PC-9 (cell line): ENCODE measurements around the gene FAM227A. TPM values are rescaled to one million over a fixed set of nuclear protein-coding genes. Genes with fewer than 3 reads are reported as not detected.

Source experiments
- BruUV-seq: library from RNA; stranded (reverse); fragments of 400-500 nt; replicated peaks from 2 replicates; lab custom pipeline; 2021; lab: Mats Ljungman, UMichigan
- CTCF ChIA-PET: fragments of 300-600 bp; sonication (Branson Sonifier 250); formaldehyde crosslinking; loops from one replicate; lab custom pipeline; 2022; ENCODE audit warnings: antibody characterized with exemption; lab: Charles Lee
- POLR2A ChIA-PET: fragments of 300-600 bp; sonication (Branson Sonifier 250); formaldehyde crosslinking; loops from one replicate; lab custom pipeline; 2022; ENCODE audit warnings: antibody characterized with exemption; ENCODE audit not compliant: unreplicated experiment; lab: Charles Lee
- DNase-seq, 2 experiments: peaks; one replicate each; pipeline versions ENCODE4 v3.0.0 to v3.0.0-alpha.2; 2015 to 2022; ENCODE audit warnings: mixed read lengths in 1 of 2
- H2AFZ ChIP-seq: fragments of 200-600 bp; sonication (generic); 2 replicates; pipeline ENCODE4 v1.8.1; 2017; ENCODE audit warnings: antibody characterized with exemption
- H3F3A ChIP-seq: fragments of 200-600 bp; sonication (generic); 2 replicates; pipeline ENCODE4 v1.8.1; 2017; ENCODE audit warnings: antibody characterized with exemption, mild to moderate bottlenecking, low read depth; ENCODE audit not compliant: insufficient read depth
- H3K27ac ChIP-seq: fragments of 200-600 bp; sonication (generic); 2 replicates; pipeline ENCODE4 v1.6.1; 2016; ENCODE audit warnings: mixed run types
- H3K27me3 ChIP-seq: fragments of 200-600 bp; sonication (generic); 2 replicates; pipeline ENCODE4 v1.6.1; 2016; ENCODE audit warnings: low read depth, mixed run types; ENCODE audit not compliant: insufficient read depth
- H3K36me3 ChIP-seq: fragments of 200-600 bp; sonication (generic); 2 replicates; pipeline ENCODE4 v1.6.1; 2016; ENCODE audit warnings: low read depth, mixed run types
- H3K4me1 ChIP-seq: fragments of 200-600 bp; sonication (generic); replicated peaks from 2 replicates; pipeline ENCODE4 v1.6.1; 2016; ENCODE audit warnings: mixed run types; ENCODE audit not compliant: insufficient read depth
- H3K4me2 ChIP-seq: fragments of 200-600 bp; sonication (generic); 2 replicates; pipeline ENCODE4 v1.6.1; 2017; ENCODE audit warnings: mixed run types
- H3K4me3 ChIP-seq: fragments of 200-600 bp; sonication (generic); 2 replicates; pipeline ENCODE4 v1.6.1; 2016; ENCODE audit warnings: mixed run types
- H3K79me2 ChIP-seq: fragments of 200-600 bp; sonication (generic); 2 replicates; pipeline ENCODE4 v1.6.1; 2017; ENCODE audit warnings: low read depth, mixed run types
- H3K9me2 ChIP-seq: fragments of 200-600 bp; sonication (generic); 2 replicates; pipeline ENCODE4 v1.8.1; 2017; ENCODE audit warnings: mild to moderate bottlenecking; ENCODE audit not compliant: insufficient read depth
- H3K9me3 ChIP-seq: fragments of 200-600 bp; sonication (generic); 2 replicates; pipeline ENCODE4 v1.8.1; 2016; ENCODE audit warnings: low read depth; ENCODE audit not compliant: insufficient read depth
- H4K20me1 ChIP-seq: fragments of 200-600 bp; sonication (generic); 2 replicates; pipeline ENCODE4 v1.8.1; 2017; ENCODE audit not compliant: insufficient read depth
- EZH2 ChIP-seq: fragments of 200-600 bp; sonication (generic); IDR thresholded peaks from 2 replicates; pipeline ENCODE4 v1.8.0; 2017; ENCODE audit warnings: antibody characterized with exemption, low read depth
- intact Hi-C: fragments of 100-400 bp; cut with micrococcal nuclease; formaldehyde crosslinking; loops from one replicate; pipeline ENCODE4 v1.10.0; 2022; ENCODE audit not compliant: unreplicated experiment
- total RNA-seq: library from RNA; stranded (reverse); gene quantifications from 2 replicates; pipeline ENCODE4 v1.2.3, GENCODE V29; 2021
- TF ChIP-seq, protein P1 (sequence below): fragments of 200-600 bp; sonication (generic); conservative IDR thresholded peaks from 2 replicates; pipeline ENCODE4 v1.6.1; 2017; ENCODE audit warnings: mixed run types, antibody characterized with exemption, mild to moderate bottlenecking, moderate library complexity

The FAM227A gene
- total RNA-seq, 1 experiment from 2014 or later = 9.8 TPM

- Histone ChIP-seq H3K4me3 (peak overlapping the region; percentile 55), H2AFZ (peak overlapping the region; percentile 78), H3K27ac (no peak overlapping the region), H3K4me2 (peak overlapping the region; percentile 92), H3K79me2 (no peaks in the 10 kb centered on the region; the same call in 1 of the 2 replicates), H3K9me3 (no peaks in the 10 kb centered on the region), H3K4me1 (peaks cover 10% of the 10 kb centered on the region), H4K20me1 (no peaks in the 10 kb centered on the region), H3K9me2 (no peaks in the 10 kb centered on the region), H3K27me3 (no peaks in the 10 kb centered on the region), H3F3A (peaks cover 24% of the 10 kb centered on the region), H3K36me3 (no peaks in the 10 kb centered on the region)
- no peak for DNase-seq
- POLR2A ChIA-PET = interaction anchor here (0.6 kb wide), 1 partner anchor 251 kb away, joined by 8 read pairs; no protein-coding TSS in a partner anchor
- TSS peak; percentile 92 for BruUV-seq
- TF ChIP-seq, protein P1, sequence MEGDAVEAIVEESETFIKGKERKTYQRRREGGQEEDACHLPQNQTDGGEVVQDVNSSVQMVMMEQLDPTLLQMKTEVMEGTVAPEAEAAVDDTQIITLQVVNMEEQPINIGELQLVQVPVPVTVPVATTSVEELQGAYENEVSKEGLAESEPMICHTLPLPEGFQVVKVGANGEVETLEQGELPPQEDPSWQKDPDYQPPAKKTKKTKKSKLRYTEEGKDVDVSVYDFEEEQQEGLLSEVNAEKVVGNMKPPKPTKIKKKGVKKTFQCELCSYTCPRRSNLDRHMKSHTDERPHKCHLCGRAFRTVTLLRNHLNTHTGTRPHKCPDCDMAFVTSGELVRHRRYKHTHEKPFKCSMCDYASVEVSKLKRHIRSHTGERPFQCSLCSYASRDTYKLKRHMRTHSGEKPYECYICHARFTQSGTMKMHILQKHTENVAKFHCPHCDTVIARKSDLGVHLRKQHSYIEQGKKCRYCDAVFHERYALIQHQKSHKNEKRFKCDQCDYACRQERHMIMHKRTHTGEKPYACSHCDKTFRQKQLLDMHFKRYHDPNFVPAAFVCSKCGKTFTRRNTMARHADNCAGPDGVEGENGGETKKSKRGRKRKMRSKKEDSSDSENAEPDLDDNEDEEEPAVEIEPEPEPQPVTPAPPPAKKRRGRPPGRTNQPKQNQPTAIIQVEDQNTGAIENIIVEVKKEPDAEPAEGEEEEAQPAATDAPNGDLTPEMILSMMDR = no peak
- TF ChIP-seq EZH2 = no peak
- intact Hi-C loops = no loop called here
- CTCF ChIA-PET = interaction anchor here (0.5 to 0.6 kb wide), 2 partner anchors 59 to 250 kb away, joined by 6 to 17 read pairs; no protein-coding TSS in a partner anchor
These were observed 86.8 kb downstream of the FAM227A start for GRCh38 chr22:38569181-38569971.

- Histone ChIP-seq H2AFZ (no peak overlapping the region), H3K27ac (no peak overlapping the region), H3K79me2 (no peaks in the 10 kb centered on the region; the same call in 1 of the 2 replicates), H4K20me1 (no peaks in the 10 kb centered on the region), H3K9me2 (no peaks in the 10 kb centered on the region), H3K9me3 (no peaks in the 10 kb centered on the region), H3K36me3 (no peaks in the 10 kb centered on the region), H3K27me3 (no peaks in the 10 kb centered on the region), H3K4me1 (peaks cover 10% of the 10 kb centered on the region), H3K4me2 (no peak overlapping the region), H3K4me3 (no peak overlapping the region), H3F3A (peaks cover 24% of the 10 kb centered on the region)
- no TSS peak for BruUV-seq
- intact Hi-C loops = no loop called here
- ChIA-PET CTCF (no interaction called here), POLR2A (interaction anchor here (0.6 kb wide), 1 partner anchor 504 kb away, joined by 8 read pairs; no protein-coding TSS in a partner anchor)
- TF ChIP-seq EZH2 = no peak
- TF ChIP-seq, protein P1 = no peak
- DNase-seq = no peak
These were observed 88.5 kb downstream of the FAM227A start for GRCh38 chr22:38567531-38568285.

- ChIA-PET POLR2A (interaction anchor here (0.6 kb wide), 2 partner anchors 385 to 503 kb away, joined by 3 to 8 read pairs; no protein-coding TSS in a partner anchor), CTCF (interaction anchor here (0.7 kb wide), 1 partner anchor 9 kb away, joined by 3 read pairs; no protein-coding TSS in a partner anchor)
These were observed 89.3 kb downstream of the FAM227A start for GRCh38 chr22:38566726-38567504.

More at GRCh38 chr22:38566726-38567504, 89.3 kb downstream of the FAM227A start:
- Histone ChIP-seq H3K4me2 (no peak overlapping the region), H3K27me3 (no peaks in the 10 kb centered on the region), H3K9me2 (no peaks in the 10 kb centered on the region), H3F3A (peaks cover 24% of the 10 kb centered on the region), H3K4me1 (peaks cover 10% of the 10 kb centered on the region), H4K20me1 (no peaks in the 10 kb centered on the region), H3K36me3 (no peaks in the 10 kb centered on the region), H2AFZ (no peak overlapping the region), H3K79me2 (no peaks in the 10 kb centered on the region; the same call in 1 of the 2 replicates), H3K4me3 (no peak overlapping the region), H3K9me3 (no peaks in the 10 kb centered on the region), H3K27ac (no peak overlapping the region)
- TF ChIP-seq, protein P1 = no peak
- TF ChIP-seq EZH2 = no peak
- no TSS peak for BruUV-seq
- DNase-seq = no peak
- intact Hi-C loops = no loop called here
